Measurements from ENCODE around the gene BTF3. TPM values are rescaled to one million over a fixed set of nuclear protein-coding genes. Genes with fewer than 3 reads are reported as not detected.

The BTF3 gene
- total RNA-seq, 1 donor from 2014 or later, result 140 TPM

Other genes starting within 250 kb of the BTF3 start
- gene FOXD1, start 49.7 kb upstream of the BTF3 start, total RNA-seq, result not detected
- 10.6 TPM for gene ANKRA2, start 67.2 kb downstream of the BTF3 start, total RNA-seq
- gene UTP15, start 67.3 kb downstream of the BTF3 start, total RNA-seq, result 8.6 TPM
- 14.4 TPM for gene ARHGEF28, start 127.8 kb downstream of the BTF3 start, total RNA-seq

Measured in left lobe of liver (tissue), 1 donor.